GM19467 (cell line): ENCODE measurements around the gene MRPS6.

Source experiments
- ATAC-seq: cut with Tn5 transposase; IDR thresholded peaks from one replicate; pipeline ENCODE4 v1.9.1; 2021; ENCODE audit warnings: mild to moderate bottlenecking, moderate library complexity; ENCODE audit not compliant: unreplicated experiment

MRPS6 gene

GRCh38 chr21:34130716-34130985 is 57.3 kb downstream of the MRPS6 start:
- ATAC-seq = no peak

GRCh38 chr21:34131586-34131985 is 58.2 kb downstream of the MRPS6 start:
- ATAC-seq = no peak

GRCh38 chr21:34132202-34132601 is 58.8 kb downstream of the MRPS6 start:
- no peak for ATAC-seq

- no peak for ATAC-seq
Observed at GRCh38 chr21:34132926-34133325, 59.5 kb downstream of the MRPS6 start.

GRCh38 chr21:34133392-34133791 is 60.0 kb downstream of the MRPS6 start:
- no peak for ATAC-seq

- no peak for ATAC-seq
Observed at GRCh38 chr21:34133802-34134201, 60.4 kb downstream of the MRPS6 start.

- ATAC-seq = no peak
Observed at GRCh38 chr21:34135330-34135729, 62.0 kb downstream of the MRPS6 start.

- ATAC-seq = no peak
Observed at GRCh38 chr21:34141373-34141772, 68.0 kb downstream of the MRPS6 start.

- ATAC-seq = no peak
Observed at GRCh38 chr21:34143685-34144182, 70.4 kb downstream of the MRPS6 start.

GRCh38 chr21:34144224-34144623 is 70.8 kb downstream of the MRPS6 start:
- ATAC-seq = no peak

- ATAC-seq = no peak
Observed at GRCh38 chr21:34147792-34148418, 74.5 kb downstream of the MRPS6 start.

- ATAC-seq = no peak
Observed at GRCh38 chr21:34148419-34148804, 75.0 kb downstream of the MRPS6 start.

GRCh38 chr21:34148826-34149558 is 75.6 kb downstream of the MRPS6 start:
- no peak for ATAC-seq

GRCh38 chr21:34152500-34152899 is 79.1 kb downstream of the MRPS6 start:
- ATAC-seq = no peak

- ATAC-seq = no peak
Observed at GRCh38 chr21:34154878-34155277, 81.5 kb downstream of the MRPS6 start.

GRCh38 chr21:34156957-34157356 is 83.6 kb downstream of the MRPS6 start:
- no peak for ATAC-seq

GRCh38 chr21:34157521-34157920 is 84.1 kb downstream of the MRPS6 start:
- no peak for ATAC-seq

GRCh38 chr21:34158866-34159835 is 85.8 kb downstream of the MRPS6 start:
- ATAC-seq = no peak

GRCh38 chr21:34166468-34166867 is 93.1 kb downstream of the MRPS6 start:
- no peak for ATAC-seq

GRCh38 chr21:34170886-34171285 is 97.5 kb downstream of the MRPS6 start:
- ATAC-seq = no peak

- no peak for ATAC-seq
Observed at GRCh38 chr21:34174470-34174869, 101.1 kb downstream of the MRPS6 start.

- ATAC-seq = no peak
Observed at GRCh38 chr21:34176448-34176847, 103.1 kb downstream of the MRPS6 start.
